Pancreas (tissue), 10 donors: ENCODE results near the gene GAS7. TPM values are rescaled to one million over a fixed set of nuclear protein-coding genes. Genes with fewer than 3 reads are reported as not detected.

Source experiments
- ATAC-seq, 4 donors: fragments of 200-7000 bp; cut with Tn5 transposase; one replicate each; pipeline versions ENCODE4 v1.8.0 to v1.9.1; 2020; ENCODE audit warnings: mild to moderate bottlenecking in 4 of 4, moderate library complexity in 4 of 4
- DNase-seq, 6 donors: peaks; one replicate each; pipeline ENCODE4 v3.0.0-alpha.2; 2020
- FAIRE-seq: peaks from 2 replicates; lab custom pipeline; 2012; peaks lifted over from hg19 to GRCh38; lab: Jason Lieb, UNC
- H3K27ac ChIP-seq, 4 donors: fragments of 200-600 bp; sonication (generic); 1 replicate in 3 of 4; 2 replicates in 1 of 4; pipeline versions ENCODE4 v1.5.0 to v1.8.0; 2020
- H3K27me3 ChIP-seq, 4 donors: fragments of 200-600 bp; one replicate each; pipeline ENCODE4 v1.8.0; 2021
- H3K36me3 ChIP-seq, 3 donors: fragments of 200-600 bp; sonication (generic) in 1 of 3; one replicate each; pipeline versions ENCODE4 v1.5.0 to v1.8.0; 2020 to 2021
- H3K4me1 ChIP-seq, 3 donors: fragments of 200-600 bp; one replicate each; pipeline ENCODE4 v1.8.0; 2021
- H3K4me3 ChIP-seq, 4 donors: fragments of 200-600 bp; sonication (generic) in 2 of 4; one replicate each; pipeline versions ENCODE4 v1.5.0 to v1.8.0; 2020 to 2021
- H3K9me3 ChIP-seq, 4 donors: fragments of 200-600 bp; one replicate each; pipeline ENCODE4 v1.8.0; 2021
- CTCF ChIP-seq, 4 donors: fragments of 200-600 bp; sonication (generic) in 3 of 4; IDR thresholded peaks; one replicate each; pipeline versions ENCODE4 v1.5.0 to v1.8.0; 2021; ENCODE audit warnings: antibody characterized with exemption in 4 of 4
- WGBS, 2 donors: extraction: QIAGEN DNeasy Blood & Tissue Kit; methylation state at CpG; one replicate each; pipeline ENCODE4 v1.1.7; 2013; 5-methylcytosine and 5-hydroxymethylcytosine counted together
- intact Hi-C, 3 donors: fragments of 100-400 bp; cut with DNase I; formaldehyde crosslinking; loops; one replicate each; pipeline versions ENCODE4 v1.11.1 to v1.14.2; 2022
- polyA plus RNA-seq, 2 donors: library from polyadenylated mRNA; stranded (reverse); fragments of 200-250 nt; gene quantifications; one replicate each; pipeline ENCODE4 v1.2.3, GENCODE V29; 2013
- total RNA-seq, 6 donors: library from RNA; stranded (reverse); fragmentation: NEBNext Ultra II Directional in 4 of 6; extraction: Animal tissue kit (Norgen Biotek cat#: 25700) in 4 of 6; gene quantifications; one replicate each; pipeline versions ENCODE4 v1.2.1 to v1.2.4, GENCODE V29; 2021 to 2023
- donor health status: healthy with polysubstance abuse.
- donor health status: DM: no; HTN: no; CAD: no; lungs with moderate emphysema.
- donor health status: DM: no; HTN: no; CAD: no.
- donor health status: control.
- donor health status: control.
- donor health status: Bipolar disorder and iron deficiency.
- donor health status: DM: yes; HTN: yes; CAD: no.
- donor health status: DM: no; HTN: no; CAD: no.
- donor health status: DM: no; HTN: no; CAD: no.
- donor health status: DM: yes; HTN: yes; CAD: no.

Gene GAS7
- total and polyA plus RNA-seq, 8 donors = 1.9 to 22.9 (median 3.7) TPM

- ATAC-seq = no peak
- no peaks in the 10 kb centered on the region for H3K36me3 ChIP-seq
- FAIRE-seq = no peak
- 58 to 72% methylated on average over 4 of the region's 4 CpGs for WGBS, 2 donors
- intact Hi-C loops = no loop called here
- peaks cover 0 to 2% (median 0%) of the 10 kb centered on the region in 3 donors for H3K4me1 ChIP-seq
- TF ChIP-seq CTCF (IDR thresholded peaks at IDR 0.05) = no peak
- H3K9me3 ChIP-seq = no peaks in the 10 kb centered on the region
- H3K4me3 ChIP-seq = no peak overlapping the region
- no peak for DNase-seq
- peak overlapping the region in 1 of 4 donors; percentile 48 for H3K27ac ChIP-seq
- no peaks in the 10 kb centered on the region for H3K27me3 ChIP-seq
Observed at GRCh38 chr17:10156077-10156435, 42.4 kb downstream of the GAS7 start.

- Histone ChIP-seq H3K27ac (peak overlapping the region in 1 of 4 donors; percentile 48), H3K36me3 (no peaks in the 10 kb centered on the region), H3K9me3 (no peaks in the 10 kb centered on the region), H3K27me3 (no peaks in the 10 kb centered on the region), H3K4me1 (peaks cover 0 to 2% (median 0%) of the 10 kb centered on the region in 3 donors), H3K4me3 (no peak overlapping the region)
- WGBS, 2 donors = 58 to 63% methylated on average over 8 of the region's 8 CpGs
- TF ChIP-seq CTCF (IDR thresholded peaks at IDR 0.05) = no peak
- FAIRE-seq (no peak), DNase-seq (no peak), ATAC-seq (no peak)
- intact Hi-C loops = no loop called here
Observed at GRCh38 chr17:10155371-10156076, 42.9 kb downstream of the GAS7 start.

GRCh38 chr17:10151667-10152496 is 46.5 kb downstream of the GAS7 start:
- peak in 3 of 4 donors; percentile 14 to 61 (median 40) for ATAC-seq
- 58 to 62% methylated on average over 12 of the region's 12 CpGs for WGBS, 2 donors

GRCh38 chr17:10149573-10150399 is 48.6 kb downstream of the GAS7 start:
- 62 to 70% methylated on average over 8 of the region's 8 CpGs for WGBS, 2 donors
- DNase-seq (no peak), ATAC-seq (peak in 2 of 4 donors; percentile 60 to 74), FAIRE-seq (no peak)
- H3K4me3 ChIP-seq = no peak overlapping the region
- TF ChIP-seq CTCF (IDR thresholded peaks at IDR 0.05) = no peak
- no peak overlapping the region for H3K27ac ChIP-seq
- H3K27me3 ChIP-seq = no peaks in the 10 kb centered on the region
- H3K36me3 ChIP-seq = no peaks in the 10 kb centered on the region
- no peaks in the 10 kb centered on the region for H3K4me1 ChIP-seq
- intact Hi-C loops = no loop called here
- H3K9me3 ChIP-seq = no peaks in the 10 kb centered on the region

More at GRCh38 chr17:10151667-10152496, 46.5 kb downstream of the GAS7 start:
- intact Hi-C loops = no loop called here
- TF ChIP-seq CTCF (IDR thresholded peaks at IDR 0.05) = no peak
- H3K36me3 ChIP-seq = no peaks in the 10 kb centered on the region
- H3K27ac ChIP-seq = peak overlapping the region in 1 of 4 donors; percentile 4
- H3K4me1 ChIP-seq = peaks cover 0 to 2% (median 0%) of the 10 kb centered on the region in 3 donors
- peak in 1 of 6 donors; percentile 42 for DNase-seq
- no peak overlapping the region for H3K4me3 ChIP-seq
- no peaks in the 10 kb centered on the region for H3K9me3 ChIP-seq
- FAIRE-seq = no peak
- no peaks in the 10 kb centered on the region for H3K27me3 ChIP-seq
